RPMI8226 (cell line): ENCODE measurements around the gene EVI5.
"Not testable (repeated sequence)": the region's sequence is repeated elsewhere in the genome, so short reads cannot be mapped to it uniquely, and the experiment has no call there.

Experiments used
- DNase-seq: peaks from one replicate; pipeline ENCODE4 v3.0.0-alpha.2; 2015

EVI5 gene

GRCh38 chr1:92662048-92662447, 122.9 kb downstream of the EVI5 start:
- no peak for DNase-seq

GRCh38 chr1:92657701-92658100, 127.2 kb downstream of the EVI5 start:
- DNase-seq = no peak

GRCh38 chr1:92655197-92655801, 129.6 kb downstream of the EVI5 start:
- no peak for DNase-seq

- DNase-seq = no peak
Measured at GRCh38 chr1:92653605-92654381, 131.1 kb downstream of the EVI5 start.

- not testable (repeated sequence) for DNase-seq
Measured at GRCh38 chr1:92640686-92641085, 144.2 kb downstream of the EVI5 start.

GRCh38 chr1:92638498-92638897, 146.4 kb downstream of the EVI5 start:
- no peak for DNase-seq

- DNase-seq = not testable (repeated sequence)
Measured at GRCh38 chr1:92635203-92635602, 149.7 kb downstream of the EVI5 start.

GRCh38 chr1:92623187-92623778, 161.6 kb downstream of the EVI5 start:
- no peak for DNase-seq

GRCh38 chr1:92619466-92620189, 165.3 kb downstream of the EVI5 start:
- no peak for DNase-seq

GRCh38 chr1:92601044-92601443, 183.9 kb downstream of the EVI5 start:
- DNase-seq = no peak

- DNase-seq = peak; percentile 10
Measured at GRCh38 chr1:92599184-92599583, 185.7 kb downstream of the EVI5 start.

GRCh38 chr1:92589361-92589760, 195.5 kb downstream of the EVI5 start:
- DNase-seq = not testable (repeated sequence)

GRCh38 chr1:92587445-92587844, 197.5 kb downstream of the EVI5 start:
- no peak for DNase-seq

GRCh38 chr1:92585831-92586230, 199.1 kb downstream of the EVI5 start:
- DNase-seq = no peak

GRCh38 chr1:92584810-92585209, 200.1 kb downstream of the EVI5 start:
- DNase-seq = not testable (repeated sequence)

- no peak for DNase-seq
Measured at GRCh38 chr1:92583821-92584760, 200.8 kb downstream of the EVI5 start.

- no peak for DNase-seq
Measured at GRCh38 chr1:92577261-92577895, 207.5 kb downstream of the EVI5 start.

GRCh38 chr1:92575123-92575522, 209.8 kb downstream of the EVI5 start:
- no peak for DNase-seq

GRCh38 chr1:92572520-92572919, 212.4 kb downstream of the EVI5 start:
- DNase-seq = no peak

GRCh38 chr1:92571578-92571977, 213.3 kb downstream of the EVI5 start:
- DNase-seq = no peak

- DNase-seq = no peak
Measured at GRCh38 chr1:92567211-92567868, 217.6 kb downstream of the EVI5 start.
